GM23338 (cell line): Measurements from ENCODE around the gene UBE2C. TPM values are rescaled to one million over a fixed set of nuclear protein-coding genes. Genes with fewer than 3 reads are reported as not detected.

Source experiments
- ATAC-seq: fragments of 200-7000 bp; cut with Tn5 transposase; 3 replicates; pipeline ENCODE4 v1.9.1; 2020
- DNase-seq: peaks from one replicate; pipeline ENCODE4 v3.0.0-alpha.2; 2015; ENCODE audit warnings: low spot score
- H2AFZ ChIP-seq: fragments of 200-600 bp; sonication (generic); 2 replicates; pipeline ENCODE4 v1.8.0; 2016; ENCODE audit warnings: antibody characterized with exemption, mild to moderate bottlenecking, moderate library complexity
- H3F3A ChIP-seq: fragments of 200-600 bp; sonication (generic); replicated peaks from 2 replicates; pipeline ENCODE4 v1.8.0; 2017; ENCODE audit warnings: antibody characterized with exemption, mixed run types, low read depth
- H3K27ac ChIP-seq: fragments of 200-600 bp; sonication (generic); 2 replicates; pipeline ENCODE4 v1.6.1; 2016; ENCODE audit warnings: low read depth
- H3K27me3 ChIP-seq: fragments of 200-600 bp; sonication (generic); 2 replicates; pipeline ENCODE4 v1.8.0; 2016; ENCODE audit warnings: mild to moderate bottlenecking, mixed run types, moderate library complexity; ENCODE audit not compliant: insufficient read depth
- H3K36me3 ChIP-seq: fragments of 200-600 bp; sonication (generic); 2 replicates; pipeline ENCODE4 v1.8.0; 2016; ENCODE audit warnings: mild to moderate bottlenecking; ENCODE audit not compliant: insufficient read depth
- H3K4me1 ChIP-seq: fragments of 200-600 bp; sonication (generic); 2 replicates; pipeline ENCODE4 v1.8.0; 2016; ENCODE audit warnings: mild to moderate bottlenecking, moderate library complexity; ENCODE audit not compliant: insufficient read depth
- H3K4me2 ChIP-seq: fragments of 200-600 bp; sonication (generic); 2 replicates; pipeline ENCODE4 v1.7.1; 2017; ENCODE audit warnings: mixed run types
- H3K4me3 ChIP-seq: fragments of 200-600 bp; sonication (generic); 2 replicates; pipeline ENCODE4 v1.6.1; 2016; ENCODE audit warnings: mixed run types
- H3K79me2 ChIP-seq: fragments of 200-600 bp; sonication (generic); replicated peaks from 2 replicates; pipeline ENCODE4 v1.8.0; 2017; ENCODE audit warnings: mild to moderate bottlenecking; ENCODE audit not compliant: insufficient read depth
- H3K9me2 ChIP-seq: fragments of 200-600 bp; sonication (generic); 2 replicates; pipeline ENCODE4 v1.8.0; 2017; ENCODE audit not compliant: insufficient read depth
- H4K20me1 ChIP-seq: fragments of 200-600 bp; sonication (generic); replicated peaks from 2 replicates; pipeline ENCODE4 v1.8.0; 2017; ENCODE audit warnings: mild to moderate bottlenecking; ENCODE audit not compliant: insufficient read depth
- H3K27ac Mint-ChIP-seq: 2 replicates; pipeline ENCODE4 v1.8.0; 2020; ENCODE audit warnings: inconsistent platforms, mild to moderate bottlenecking, moderate library complexity, mixed read lengths
- H3K27me3 Mint-ChIP-seq: 3 replicates; pipeline ENCODE4 v1.8.0; 2022; ENCODE audit warnings: low read depth, mild to moderate bottlenecking, moderate library complexity, mixed read lengths, inconsistent platforms; ENCODE audit not compliant: insufficient read depth, poor library complexity
- H3K36me3 Mint-ChIP-seq: 3 replicates; pipeline ENCODE4 v1.8.0; 2021; ENCODE audit warnings: low read depth, mild to moderate bottlenecking, inconsistent platforms, moderate library complexity, mixed read lengths
- H3K4me1 Mint-ChIP-seq: 3 replicates; pipeline ENCODE4 v1.8.0; 2020; ENCODE audit warnings: mild to moderate bottlenecking, inconsistent platforms, mixed read lengths
- H3K4me3 Mint-ChIP-seq: 3 replicates; pipeline ENCODE4 v1.8.0; 2021; ENCODE audit warnings: moderate library complexity, mild to moderate bottlenecking, inconsistent platforms, mixed read lengths
- H3K9me3 Mint-ChIP-seq: 3 replicates; pipeline ENCODE4 v1.8.0; 2020; ENCODE audit warnings: moderate library complexity, mild to moderate bottlenecking, inconsistent platforms, mixed read lengths
- CREB1 ChIP-seq: fragments of 250-450 bp; sonication (Bioruptor Pico); IDR thresholded peaks from 2 replicates; pipeline ENCODE4 v1.5.0; 2020; ENCODE audit warnings: low read depth, mild to moderate bottlenecking, moderate library complexity
- ETS1 ChIP-seq: IDR thresholded peaks from 2 replicates; pipeline ENCODE4 v1.6.1; 2016; ENCODE audit warnings: antibody characterized with exemption
- EZH2 ChIP-seq: fragments of 200-600 bp; sonication (generic); IDR thresholded peaks from one replicate; pipeline ENCODE4 v1.8.0; 2017; ENCODE audit warnings: antibody characterized with exemption, mild to moderate bottlenecking, low read depth; ENCODE audit not compliant: unreplicated experiment
- EZH2phosphoT487 ChIP-seq: fragments of 200-600 bp; sonication (generic); IDR thresholded peaks from one replicate; pipeline ENCODE4 v1.8.1; 2018; ENCODE audit warnings: antibody characterized with exemption; ENCODE audit not compliant: unreplicated experiment
- JUNB ChIP-seq: IDR thresholded peaks from one replicate; pipeline ENCODE4 v1.6.1; 2016; ENCODE audit warnings: antibody characterized with exemption; ENCODE audit not compliant: unreplicated experiment
- NANOG ChIP-seq: IDR thresholded peaks from 2 replicates; pipeline ENCODE4 v1.6.1; 2016; ENCODE audit warnings: antibody characterized with exemption, borderline replicate concordance
- POLR2AphosphoS5 ChIP-seq: IDR thresholded peaks from 2 replicates; pipeline ENCODE4 v1.6.1; 2016; ENCODE audit warnings: antibody characterized with exemption, low read depth
- REST ChIP-seq: IDR thresholded peaks from one replicate; pipeline ENCODE4 v1.6.1; 2018; ENCODE audit warnings: antibody characterized with exemption; ENCODE audit not compliant: unreplicated experiment
- STAT1 ChIP-seq: IDR thresholded peaks from one replicate; pipeline ENCODE4 v1.6.1; 2016; ENCODE audit warnings: antibody characterized with exemption; ENCODE audit not compliant: unreplicated experiment
- ZNF114 ChIP-seq: fragments of 250-450 bp; sonication (Bioruptor Pico); IDR thresholded peaks from 2 replicates; pipeline ENCODE4 v1.5.0; 2020; ENCODE audit warnings: mild to moderate bottlenecking, moderate library complexity
- ZNF331 ChIP-seq: fragments of 250-450 bp; sonication (Bioruptor Pico); IDR thresholded peaks from 2 replicates; pipeline ENCODE4 v1.5.0; 2020; ENCODE audit warnings: low read depth, mild to moderate bottlenecking, moderate library complexity
- polyA plus RNA-seq: library from polyadenylated mRNA; unstranded; fragments of >200 nt; fragmentation: Nextera tagmentation; extraction: Ambion mirVana; gene quantifications from 2 replicates; pipeline ENCODE4 v1.2.1, GENCODE V29; 2016
- total RNA-seq: library from RNA; depleted of rRNA; stranded (reverse); fragments of >200 nt; shearing (Covaris generic); gene quantifications from 2 replicates; pipeline ENCODE4 v1.2.3, GENCODE V29; 2014
- TF ChIP-seq, protein P1 (sequence below): fragments of 250-450 bp; sonication (Bioruptor Pico); IDR thresholded peaks from 2 replicates; pipeline ENCODE4 v1.5.0; 2020; ENCODE audit warnings: mild to moderate bottlenecking, moderate library complexity
- TF ChIP-seq, protein P2 (sequence below), 2 experiments: fragments of 200-600 bp in 1 of 2; sonication (generic) in 1 of 2; conservative IDR thresholded peaks; 2 replicates each; pipeline versions ENCODE4 v1.5.1 to v1.6.1; 2016 to 2017; ENCODE audit warnings: antibody characterized with exemption in 2 of 2, low read depth in 2 of 2, mild to moderate bottlenecking in 2 of 2, moderate library complexity in 1 of 2

UBE2C gene
- total and polyA plus RNA-seq, 2 experiments from 2014 or later: 247 to 698 TPM

DNA sequence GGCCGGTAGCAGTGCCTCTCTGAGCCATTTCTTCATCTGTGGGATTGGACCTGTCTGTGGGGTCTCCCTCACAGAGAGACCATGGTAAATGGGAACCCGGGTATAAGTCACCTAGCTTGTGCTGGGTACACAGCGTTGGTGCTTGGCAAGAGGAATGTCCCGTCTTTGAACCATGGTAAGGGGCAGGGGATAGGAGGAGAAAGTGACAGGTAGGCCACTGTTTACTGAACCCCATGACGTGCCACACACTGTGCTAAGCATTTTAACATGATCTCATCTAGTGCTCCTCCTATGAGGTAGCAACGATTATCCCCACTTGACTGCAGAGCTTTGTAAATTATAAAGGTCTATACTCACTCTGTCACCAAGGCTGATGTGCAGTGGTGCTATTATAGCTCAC, 15.3 kb downstream of the UBE2C start:
- Histone ChIP-seq H3K9me2 (no peaks in the 10 kb centered on the region), H3K79me2 (no peaks in the 10 kb centered on the region), H4K20me1 (no peaks in the 10 kb centered on the region), H3F3A (peaks cover 11% of the 10 kb centered on the region), H3K4me2 (no peak overlapping the region), H3K36me3 (no peaks in the 10 kb centered on the region), H3K27ac (no peak overlapping the region), H2AFZ (no peak overlapping the region), H3K4me3 (no peak overlapping the region), H3K4me1 (peaks cover 11% of the 10 kb centered on the region; the same call in 1 of the 2 replicates), H3K27me3 (peaks cover 9% of the 10 kb centered on the region)
- Mint-ChIP-seq H3K36me3 (peaks cover 4% of the 10 kb centered on the region; the same call in 1 of the 3 replicates), H3K27me3 (peaks cover 24% of the 10 kb centered on the region), H3K4me1 (peaks cover 24% of the 10 kb centered on the region; the same call in 2 of the 3 replicates), H3K27ac (no peak overlapping the region), H3K4me3 (no peak overlapping the region), H3K9me3 (no peaks in the 10 kb centered on the region; the same call in 1 of the 3 replicates)
- no peak for ATAC-seq
- TF ChIP-seq, protein P1, sequence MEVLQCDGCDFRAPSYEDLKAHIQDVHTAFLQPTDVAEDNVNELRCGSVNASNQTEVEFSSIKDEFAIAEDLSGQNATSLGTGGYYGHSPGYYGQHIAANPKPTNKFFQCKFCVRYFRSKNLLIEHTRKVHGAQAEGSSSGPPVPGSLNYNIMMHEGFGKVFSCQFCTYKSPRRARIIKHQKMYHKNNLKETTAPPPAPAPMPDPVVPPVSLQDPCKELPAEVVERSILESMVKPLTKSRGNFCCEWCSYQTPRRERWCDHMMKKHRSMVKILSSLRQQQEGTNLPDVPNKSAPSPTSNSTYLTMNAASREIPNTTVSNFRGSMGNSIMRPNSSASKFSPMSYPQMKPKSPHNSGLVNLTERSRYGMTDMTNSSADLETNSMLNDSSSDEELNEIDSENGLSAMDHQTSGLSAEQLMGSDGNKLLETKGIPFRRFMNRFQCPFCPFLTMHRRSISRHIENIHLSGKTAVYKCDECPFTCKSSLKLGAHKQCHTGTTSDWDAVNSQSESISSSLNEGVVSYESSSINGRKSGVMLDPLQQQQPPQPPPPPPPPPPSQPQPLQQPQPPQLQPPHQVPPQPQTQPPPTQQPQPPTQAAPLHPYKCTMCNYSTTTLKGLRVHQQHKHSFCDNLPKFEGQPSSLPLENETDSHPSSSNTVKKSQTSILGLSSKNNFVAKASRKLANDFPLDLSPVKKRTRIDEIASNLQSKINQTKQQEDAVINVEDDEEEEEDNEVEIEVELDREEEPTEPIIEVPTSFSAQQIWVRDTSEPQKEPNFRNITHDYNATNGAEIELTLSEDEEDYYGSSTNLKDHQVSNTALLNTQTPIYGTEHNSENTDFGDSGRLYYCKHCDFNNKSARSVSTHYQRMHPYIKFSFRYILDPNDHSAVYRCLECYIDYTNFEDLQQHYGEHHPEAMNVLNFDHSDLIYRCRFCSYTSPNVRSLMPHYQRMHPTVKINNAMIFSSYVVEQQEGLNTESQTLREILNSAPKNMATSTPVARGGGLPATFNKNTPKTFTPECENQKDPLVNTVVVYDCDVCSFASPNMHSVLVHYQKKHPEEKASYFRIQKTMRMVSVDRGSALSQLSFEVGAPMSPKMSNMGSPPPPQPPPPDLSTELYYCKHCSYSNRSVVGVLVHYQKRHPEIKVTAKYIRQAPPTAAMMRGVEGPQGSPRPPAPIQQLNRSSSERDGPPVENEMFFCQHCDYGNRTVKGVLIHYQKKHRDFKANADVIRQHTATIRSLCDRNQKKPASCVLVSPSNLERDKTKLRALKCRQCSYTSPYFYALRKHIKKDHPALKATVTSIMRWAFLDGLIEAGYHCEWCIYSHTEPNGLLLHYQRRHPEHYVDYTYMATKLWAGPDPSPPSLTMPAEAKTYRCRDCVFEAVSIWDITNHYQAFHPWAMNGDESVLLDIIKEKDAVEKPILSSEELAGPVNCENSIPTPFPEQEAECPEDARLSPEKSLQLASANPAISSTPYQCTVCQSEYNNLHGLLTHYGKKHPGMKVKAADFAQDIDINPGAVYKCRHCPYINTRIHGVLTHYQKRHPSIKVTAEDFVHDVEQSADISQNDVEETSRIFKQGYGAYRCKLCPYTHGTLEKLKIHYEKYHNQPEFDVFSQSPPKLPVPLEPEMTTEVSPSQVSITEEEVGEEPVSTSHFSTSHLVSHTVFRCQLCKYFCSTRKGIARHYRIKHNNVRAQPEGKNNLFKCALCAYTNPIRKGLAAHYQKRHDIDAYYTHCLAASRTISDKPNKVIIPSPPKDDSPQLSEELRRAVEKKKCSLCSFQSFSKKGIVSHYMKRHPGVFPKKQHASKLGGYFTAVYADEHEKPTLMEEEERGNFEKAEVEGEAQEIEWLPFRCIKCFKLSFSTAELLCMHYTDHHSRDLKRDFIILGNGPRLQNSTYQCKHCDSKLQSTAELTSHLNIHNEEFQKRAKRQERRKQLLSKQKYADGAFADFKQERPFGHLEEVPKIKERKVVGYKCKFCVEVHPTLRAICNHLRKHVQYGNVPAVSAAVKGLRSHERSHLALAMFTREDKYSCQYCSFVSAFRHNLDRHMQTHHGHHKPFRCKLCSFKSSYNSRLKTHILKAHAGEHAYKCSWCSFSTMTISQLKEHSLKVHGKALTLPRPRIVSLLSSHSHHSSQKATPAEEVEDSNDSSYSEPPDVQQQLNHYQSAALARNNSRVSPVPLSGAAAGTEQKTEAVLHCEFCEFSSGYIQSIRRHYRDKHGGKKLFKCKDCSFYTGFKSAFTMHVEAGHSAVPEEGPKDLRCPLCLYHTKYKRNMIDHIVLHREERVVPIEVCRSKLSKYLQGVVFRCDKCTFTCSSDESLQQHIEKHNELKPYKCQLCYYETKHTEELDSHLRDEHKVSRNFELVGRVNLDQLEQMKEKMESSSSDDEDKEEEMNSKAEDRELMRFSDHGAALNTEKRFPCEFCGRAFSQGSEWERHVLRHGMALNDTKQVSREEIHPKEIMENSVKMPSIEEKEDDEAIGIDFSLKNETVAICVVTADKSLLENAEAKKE (CRISPR knock-in tag): no peak
- TF ChIP-seq JUNB (no peak), POLR2AphosphoS5 (no peak), REST (no peak), EZH2phosphoT487 (no peak), STAT1 (no peak), ETS1 (no peak), ZNF114 (no peak), CREB1 (CRISPR knock-in tag) (no peak), EZH2 (no peak), ZNF331 (no peak), NANOG (no peak)
- TF ChIP-seq, protein P2, sequence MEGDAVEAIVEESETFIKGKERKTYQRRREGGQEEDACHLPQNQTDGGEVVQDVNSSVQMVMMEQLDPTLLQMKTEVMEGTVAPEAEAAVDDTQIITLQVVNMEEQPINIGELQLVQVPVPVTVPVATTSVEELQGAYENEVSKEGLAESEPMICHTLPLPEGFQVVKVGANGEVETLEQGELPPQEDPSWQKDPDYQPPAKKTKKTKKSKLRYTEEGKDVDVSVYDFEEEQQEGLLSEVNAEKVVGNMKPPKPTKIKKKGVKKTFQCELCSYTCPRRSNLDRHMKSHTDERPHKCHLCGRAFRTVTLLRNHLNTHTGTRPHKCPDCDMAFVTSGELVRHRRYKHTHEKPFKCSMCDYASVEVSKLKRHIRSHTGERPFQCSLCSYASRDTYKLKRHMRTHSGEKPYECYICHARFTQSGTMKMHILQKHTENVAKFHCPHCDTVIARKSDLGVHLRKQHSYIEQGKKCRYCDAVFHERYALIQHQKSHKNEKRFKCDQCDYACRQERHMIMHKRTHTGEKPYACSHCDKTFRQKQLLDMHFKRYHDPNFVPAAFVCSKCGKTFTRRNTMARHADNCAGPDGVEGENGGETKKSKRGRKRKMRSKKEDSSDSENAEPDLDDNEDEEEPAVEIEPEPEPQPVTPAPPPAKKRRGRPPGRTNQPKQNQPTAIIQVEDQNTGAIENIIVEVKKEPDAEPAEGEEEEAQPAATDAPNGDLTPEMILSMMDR (conservative IDR thresholded peaks at IDR 0.05; ENCODE audit: low read depth in 2 of 2): no peak
- DNase-seq: no peak
